ENCODE measurements around the gene MRPL44. TPM values are rescaled to one million over a fixed set of nuclear protein-coding genes. Genes with fewer than 3 reads are reported as not detected.

The MRPL44 gene
- total RNA-seq, 1 donor from 2014 or later = 70.8 TPM

GRCh38 chr2:223945755-223946154 lies 11.5 kb upstream of the MRPL44 start:
- peaks cover 4% of the 10 kb centered on the region for H3K27me3 Mint-ChIP-seq (ENCODE audit: insufficient read depth, low read depth)
- H3K9me3 ChIP-seq (ENCODE audit: low read depth) = no peaks in the 10 kb centered on the region
- no peak overlapping the region for H3K27ac ChIP-seq
- no peak overlapping the region for H2AFZ ChIP-seq (replicated peaks)
- H3K27ac Mint-ChIP-seq = no peak overlapping the region
- H3K27me3 ChIP-seq = no peaks in the 10 kb centered on the region
- peaks cover 41% of the 10 kb centered on the region for H3K79me2 ChIP-seq (ENCODE audit: low read depth)
- H3K9me3 Mint-ChIP-seq = no peaks in the 10 kb centered on the region
- peaks cover 26% of the 10 kb centered on the region for H4K20me1 ChIP-seq (ENCODE audit: low read depth)
- H3K4me1 Mint-ChIP-seq = peaks cover 28% of the 10 kb centered on the region
- H3K4me1 ChIP-seq = peaks cover 30% of the 10 kb centered on the region
- TF ChIP-seq EZH2 (IDR thresholded peaks at IDR 0.05) = no peak
- no peak for TF ChIP-seq CTCF (IDR thresholded peaks at IDR 0.05)
- no peak for TF ChIP-seq EZH2phosphoT487 (IDR thresholded peaks at IDR 0.05)
- peaks cover 11% of the 10 kb centered on the region for H3K36me3 Mint-ChIP-seq
- H3K4me2 ChIP-seq = peak overlapping the region; percentile 33
- no peak overlapping the region for H3K4me3 ChIP-seq
- H3K36me3 ChIP-seq = no peaks in the 10 kb centered on the region
- peaks cover 23% of the 10 kb centered on the region for H3F3A ChIP-seq (ENCODE audit: low read depth)
- DNase-seq (ENCODE audit: low spot score) = no peak
- peak overlapping the region; percentile 97 for H3K4me3 Mint-ChIP-seq
- no peak overlapping the region for H3K9ac ChIP-seq

- no peaks in the 10 kb centered on the region for H3K9me3 Mint-ChIP-seq
- H3F3A ChIP-seq (ENCODE audit: low read depth) = peaks cover 43% of the 10 kb centered on the region
- H2AFZ ChIP-seq (replicated peaks) = peak overlapping the region; percentile 18
- peak overlapping the region; percentile 15 for H3K4me2 ChIP-seq
- peaks cover 4% of the 10 kb centered on the region for H3K27me3 Mint-ChIP-seq (ENCODE audit: insufficient read depth, low read depth)
- no peak overlapping the region for H3K4me3 Mint-ChIP-seq
- peak overlapping the region; percentile 80 for H3K27ac ChIP-seq
- H3K9ac ChIP-seq = no peak overlapping the region
- peaks cover 18% of the 10 kb centered on the region for H4K20me1 ChIP-seq (ENCODE audit: low read depth)
- H3K9me3 ChIP-seq (ENCODE audit: low read depth) = no peaks in the 10 kb centered on the region
- H3K4me1 Mint-ChIP-seq = peaks cover 40% of the 10 kb centered on the region
- no peaks in the 10 kb centered on the region for H3K36me3 ChIP-seq
- H3K36me3 Mint-ChIP-seq = peaks cover 4% of the 10 kb centered on the region
- H3K4me3 ChIP-seq = no peak overlapping the region
- peaks cover 23% of the 10 kb centered on the region for H3K79me2 ChIP-seq (ENCODE audit: low read depth)
- peak overlapping the region; percentile 15 for H3K27ac Mint-ChIP-seq
- H3K27me3 ChIP-seq = no peaks in the 10 kb centered on the region
- H3K4me1 ChIP-seq = peaks cover 47% of the 10 kb centered on the region
- no peak for TF ChIP-seq CTCF (IDR thresholded peaks at IDR 0.05)
- no peak for TF ChIP-seq EZH2phosphoT487 (IDR thresholded peaks at IDR 0.05)
- TF ChIP-seq EZH2 (IDR thresholded peaks at IDR 0.05) = no peak
- peak; percentile 55 for DNase-seq (ENCODE audit: low spot score)
Measured at GRCh38 chr2:223947711-223948205, 9.5 kb upstream of the MRPL44 start.

- no peak for DNase-seq (ENCODE audit: low spot score)
- no peaks in the 10 kb centered on the region for H3K36me3 ChIP-seq
- no peak overlapping the region for H3K27ac Mint-ChIP-seq
- peaks cover 63% of the 10 kb centered on the region for H3K4me1 ChIP-seq
- H3K4me3 ChIP-seq = no peak overlapping the region
- no peaks in the 10 kb centered on the region for H3K36me3 Mint-ChIP-seq
- H3K4me1 Mint-ChIP-seq = peaks cover 37% of the 10 kb centered on the region
- no peak overlapping the region for H3K4me3 Mint-ChIP-seq
- no peak overlapping the region for H3K4me2 ChIP-seq
- H3K27ac ChIP-seq = no peak overlapping the region
- H3K9me3 Mint-ChIP-seq = no peaks in the 10 kb centered on the region
- peaks cover 2% of the 10 kb centered on the region for H4K20me1 ChIP-seq (ENCODE audit: low read depth)
- no peaks in the 10 kb centered on the region for H3K27me3 ChIP-seq
- no peaks in the 10 kb centered on the region for H3K9me3 ChIP-seq (ENCODE audit: low read depth)
- peaks cover 59% of the 10 kb centered on the region for H3F3A ChIP-seq (ENCODE audit: low read depth)
- no peak for TF ChIP-seq EZH2phosphoT487 (IDR thresholded peaks at IDR 0.05)
- no peak overlapping the region for H2AFZ ChIP-seq (replicated peaks)
- no peak overlapping the region for H3K9ac ChIP-seq
- H3K27me3 Mint-ChIP-seq (ENCODE audit: insufficient read depth, low read depth) = peaks cover 2% of the 10 kb centered on the region
- H3K79me2 ChIP-seq (ENCODE audit: low read depth) = peaks cover 8% of the 10 kb centered on the region
Measured at GRCh38 chr2:223949241-223949840, 7.9 kb upstream of the MRPL44 start.
